Neural progenitor cell (in vitro differentiated cells): Measurements from ENCODE around the gene NKX2-1. TPM values are rescaled to one million over a fixed set of nuclear protein-coding genes. Genes with fewer than 3 reads are reported as not detected.

Experiments used
- DNase-seq: peaks from one replicate; pipeline ENCODE4 v3.0.0-alpha.2; 2016; ENCODE audit warnings: low spot score
- H2AFZ ChIP-seq: fragments of 200-600 bp; sonication (generic); replicated peaks from 2 replicates; pipeline ENCODE4 v1.6.1; 2016; ENCODE audit warnings: antibody characterized with exemption
- H3F3A ChIP-seq: fragments of 200-600 bp; sonication (generic); 2 replicates; pipeline ENCODE4 v1.6.1; 2016; ENCODE audit warnings: antibody characterized with exemption, low read depth
- H3K27ac ChIP-seq: fragments of 200-600 bp; sonication (generic); 2 replicates; pipeline ENCODE4 v1.5.1; 2016; ENCODE audit warnings: mild to moderate bottlenecking
- H3K27me3 ChIP-seq: fragments of 200-600 bp; sonication (generic); 2 replicates; pipeline ENCODE4 v1.6.1; 2016; ENCODE audit warnings: mild to moderate bottlenecking, moderate library complexity
- H3K36me3 ChIP-seq: fragments of 200-600 bp; sonication (generic); 2 replicates; pipeline ENCODE4 v1.5.1; 2016
- H3K4me1 ChIP-seq: fragments of 200-600 bp; sonication (generic); 2 replicates; pipeline ENCODE4 v1.6.1; 2016; ENCODE audit warnings: mixed run types
- H3K4me2 ChIP-seq: fragments of 200-600 bp; sonication (generic); 2 replicates; pipeline ENCODE4 v1.6.1; 2016
- H3K4me3 ChIP-seq: fragments of 200-600 bp; sonication (generic); 2 replicates; pipeline ENCODE4 v1.5.1; 2016
- H3K79me2 ChIP-seq: fragments of 200-600 bp; sonication (generic); 2 replicates; pipeline ENCODE4 v1.6.1; 2016; ENCODE audit warnings: low read depth
- H3K9ac ChIP-seq: fragments of 200-600 bp; sonication (generic); 2 replicates; pipeline ENCODE4 v1.6.1; 2016
- H3K9me3 ChIP-seq: fragments of 200-600 bp; sonication (generic); 2 replicates; pipeline ENCODE4 v1.5.1; 2016; ENCODE audit warnings: low read depth
- H4K20me1 ChIP-seq: fragments of 200-600 bp; sonication (generic); 2 replicates; pipeline ENCODE4 v1.6.1; 2016; ENCODE audit warnings: low read depth
- H3K27ac Mint-ChIP-seq: 3 replicates; pipeline ENCODE4 v1.8.0; 2021; ENCODE audit warnings: mixed read lengths
- H3K27me3 Mint-ChIP-seq: 2 replicates; pipeline ENCODE4 v1.8.0; 2022; ENCODE audit warnings: low read depth, mild to moderate bottlenecking, inconsistent platforms, moderate library complexity, mixed read lengths; ENCODE audit not compliant: insufficient read depth
- H3K36me3 Mint-ChIP-seq: 3 replicates; pipeline ENCODE4 v1.8.0; 2021; ENCODE audit warnings: mixed read lengths
- H3K4me1 Mint-ChIP-seq: 3 replicates; pipeline ENCODE4 v1.8.0; 2021; ENCODE audit warnings: mixed read lengths
- H3K4me3 Mint-ChIP-seq: 3 replicates; pipeline ENCODE4 v1.8.0; 2021; ENCODE audit warnings: mild to moderate bottlenecking, moderate library complexity, mixed read lengths
- H3K9me3 Mint-ChIP-seq: 3 replicates; pipeline ENCODE4 v1.8.0; 2020; ENCODE audit warnings: mixed read lengths
- CTCF ChIP-seq: fragments of 200-600 bp; sonication (generic); IDR thresholded peaks from 2 replicates; pipeline ENCODE4 v1.5.1; 2017; ENCODE audit warnings: antibody characterized with exemption, mild to moderate bottlenecking
- EZH2 ChIP-seq: fragments of 200-600 bp; sonication (generic); IDR thresholded peaks from 2 replicates; pipeline ENCODE4 v1.6.1; 2017; ENCODE audit warnings: antibody characterized with exemption, mild to moderate bottlenecking, moderate library complexity
- EZH2phosphoT487 ChIP-seq: fragments of 200-600 bp; sonication (generic); IDR thresholded peaks from 2 replicates; pipeline ENCODE4 v1.6.1; 2017; ENCODE audit warnings: antibody characterized with exemption
- total RNA-seq: library from RNA; depleted of rRNA; stranded (reverse); fragments of >200 nt; gene quantifications from 2 replicates; pipeline ENCODE4 v1.2.3, GENCODE V29; 2015; ENCODE audit warnings: low replicate concordance

Gene NKX2-1
- total RNA-seq, 1 donor from 2014 or later: not detected

- Histone ChIP-seq H3K4me1 (peaks cover 5% of the 10 kb centered on the region), H3K4me2 (no peak overlapping the region), H4K20me1 (peaks cover 60% of the 10 kb centered on the region), H3K4me3 (no peak overlapping the region), H3K9ac (no peak overlapping the region), H3F3A (peaks cover 17% of the 10 kb centered on the region), H3K36me3 (no peaks in the 10 kb centered on the region), H2AFZ (no peak overlapping the region), H3K27ac (no peak overlapping the region), H3K27me3 (peaks cover 100% of the 10 kb centered on the region), H3K79me2 (no peaks in the 10 kb centered on the region), H3K9me3 (no peaks in the 10 kb centered on the region)
- no peak for TF ChIP-seq EZH2
- TF ChIP-seq CTCF: no peak
- no peak for TF ChIP-seq EZH2phosphoT487
- no peak overlapping the region for H3K27ac Mint-ChIP-seq
- H3K9me3 Mint-ChIP-seq: no peaks in the 10 kb centered on the region
- no peak overlapping the region for H3K4me3 Mint-ChIP-seq
- H3K4me1 Mint-ChIP-seq: peaks cover 3% of the 10 kb centered on the region
- H3K36me3 Mint-ChIP-seq: no peaks in the 10 kb centered on the region
- peaks cover 77% of the 10 kb centered on the region for H3K27me3 Mint-ChIP-seq
- no peak for DNase-seq
These were observed 21.1 kb downstream of the NKX2-1 start for GRCh38 chr14:36498938-36499337.

- Histone ChIP-seq H4K20me1 (peaks cover 39% of the 10 kb centered on the region), H3K27ac (no peak overlapping the region), H3K9me3 (no peaks in the 10 kb centered on the region), H3K9ac (no peak overlapping the region), H3K4me1 (no peaks in the 10 kb centered on the region), H3K4me3 (no peak overlapping the region), H2AFZ (no peak overlapping the region), H3F3A (peaks cover 5% of the 10 kb centered on the region), H3K4me2 (no peak overlapping the region), H3K27me3 (peaks cover 100% of the 10 kb centered on the region), H3K36me3 (no peaks in the 10 kb centered on the region), H3K79me2 (no peaks in the 10 kb centered on the region)
- Mint-ChIP-seq H3K9me3 (no peaks in the 10 kb centered on the region), H3K27ac (no peak overlapping the region), H3K27me3 (peaks cover 65% of the 10 kb centered on the region), H3K4me1 (no peaks in the 10 kb centered on the region), H3K4me3 (no peak overlapping the region), H3K36me3 (no peaks in the 10 kb centered on the region)
- DNase-seq: no peak
- TF ChIP-seq EZH2phosphoT487 (no peak), CTCF (no peak), EZH2 (no peak)
These were observed 23.7 kb downstream of the NKX2-1 start for GRCh38 chr14:36496346-36496745.

GRCh38 chr14:36495666-36496065, 24.4 kb downstream of the NKX2-1 start:
- Mint-ChIP-seq H3K36me3 (no peaks in the 10 kb centered on the region), H3K9me3 (no peaks in the 10 kb centered on the region), H3K4me1 (no peaks in the 10 kb centered on the region), H3K27ac (no peak overlapping the region), H3K4me3 (no peak overlapping the region), H3K27me3 (peaks cover 63% of the 10 kb centered on the region)
- no peak for TF ChIP-seq EZH2phosphoT487
- peak; percentile 42 for TF ChIP-seq EZH2
- no peak for TF ChIP-seq CTCF
- Histone ChIP-seq H3K36me3 (no peaks in the 10 kb centered on the region), H3K4me1 (no peaks in the 10 kb centered on the region), H3K9ac (no peak overlapping the region), H4K20me1 (peaks cover 33% of the 10 kb centered on the region), H2AFZ (no peak overlapping the region), H3K79me2 (no peaks in the 10 kb centered on the region), H3K4me2 (no peak overlapping the region), H3K27me3 (peaks cover 100% of the 10 kb centered on the region), H3K27ac (no peak overlapping the region), H3F3A (peaks cover 5% of the 10 kb centered on the region), H3K4me3 (no peak overlapping the region), H3K9me3 (no peaks in the 10 kb centered on the region)
- no peak for DNase-seq
